Measurements from ENCODE around the gene DLGAP1.

DNA sequence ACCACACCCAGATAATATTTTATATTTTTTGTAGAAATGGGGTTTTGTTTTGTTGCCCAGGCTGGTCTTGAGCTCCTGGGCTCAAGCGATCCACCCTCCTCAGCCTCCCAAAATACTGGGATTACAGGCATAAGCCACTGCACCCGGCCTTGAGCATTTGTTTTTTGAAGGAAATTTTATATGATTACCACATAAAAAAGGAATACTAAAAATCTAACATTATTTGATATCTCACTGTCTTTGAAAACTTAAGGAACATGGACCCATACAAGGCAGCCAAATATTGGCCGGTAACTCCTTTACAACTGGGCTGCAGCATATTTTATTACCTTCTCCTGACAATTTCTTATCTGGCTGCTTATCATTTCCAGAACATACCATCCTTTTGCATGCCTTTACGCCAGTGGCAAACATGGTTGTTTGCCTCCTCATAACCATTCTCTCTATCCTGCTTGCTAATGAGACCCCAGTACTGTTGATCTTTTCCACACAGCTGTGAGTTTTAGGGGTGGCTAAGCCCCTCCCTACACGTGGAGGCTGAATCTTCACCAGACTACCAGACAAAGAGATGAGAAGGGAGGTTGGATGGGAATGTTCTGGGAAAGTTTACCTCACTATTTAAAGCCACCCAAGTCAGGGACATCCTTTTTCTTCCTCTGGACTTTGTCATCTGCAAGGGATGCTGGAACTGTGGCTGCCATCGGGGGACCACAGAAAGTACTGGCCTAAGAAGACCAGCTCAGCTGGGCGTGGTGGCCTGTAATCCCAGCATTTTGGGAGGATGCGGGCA lies 847.6 kb downstream of the DLGAP1 start:
- TF ChIP-seq RELA (IDR thresholded peaks at IDR 0.05; ENCODE audit: borderline replicate concordance, partially characterized antibody) (no peak), TAF1 (IDR thresholded peaks at IDR 0.05; ENCODE audit: borderline replicate concordance, low read depth, low read length) (no peak), POLR2A (IDR thresholded peaks at IDR 0.05; ENCODE audit: low read depth, low read length) (no peak), EZH2 (IDR thresholded peaks at IDR 0.05; ENCODE audit: borderline replicate concordance, control insufficient read depth, low read depth, low read length) (no peak)
